ENCODE data around the gene NCS1. TPM values are rescaled to one million over a fixed set of nuclear protein-coding genes. Genes with fewer than 3 reads are reported as not detected.
A peak's percentile ranks its signal among the peaks of the same experiment; 100 is the strongest.

NCS1 gene
- polyA plus RNA-seq, 3 donors: not detected

DNA sequence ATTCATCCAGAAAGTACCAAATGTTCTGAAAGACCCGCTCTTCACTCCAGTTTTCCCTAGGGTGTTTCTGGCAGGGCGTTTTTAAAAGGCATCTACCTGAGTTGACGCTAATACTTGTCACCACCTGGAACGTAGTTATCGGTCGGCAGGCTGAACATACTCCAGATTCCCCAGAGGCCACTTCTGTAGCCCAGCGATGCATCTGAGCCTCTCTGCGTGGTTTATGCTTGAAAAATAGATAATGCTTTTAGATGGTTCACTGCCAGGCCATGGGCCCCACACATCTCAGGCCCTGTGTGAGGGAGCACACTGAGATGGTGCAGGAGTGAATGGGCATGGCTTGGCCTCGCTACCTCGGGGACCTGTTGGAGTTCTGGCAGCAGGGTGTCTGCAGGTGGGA lies 33.0 kb upstream of the NCS1 start:
- H3K27ac ChIP-seq (ENCODE audit: low read depth in 1 of 2, low read length in 2 of 2): peak overlapping the region in 1 of 2 donors; percentile 34
- H3K4me1 ChIP-seq (ENCODE audit: control insufficient read depth in 1 of 2, insufficient read depth in 2 of 2, low read length in 2 of 2): peaks cover 22 to 30% of the 10 kb centered on the region in 2 donors
- H3K36me3 ChIP-seq (replicated peaks in 1 of 2; ENCODE audit: control insufficient read depth in 1 of 2, insufficient read depth in 2 of 2, low read length in 2 of 2): peaks cover 7 to 30% of the 10 kb centered on the region in 2 donors
- WGBS (ENCODE audit: insufficient coverage): 100% methylated on average over 6 of the region's 10 CpGs
- H3K4me3 Mint-ChIP-seq: no peak overlapping the region
- peaks cover 0 to 13% of the 10 kb centered on the region in 2 donors for H3K27me3 ChIP-seq (ENCODE audit: control insufficient read depth in 2 of 2, insufficient read depth in 2 of 2, low read length in 2 of 2)
- no peak for DNase-seq
- no peak overlapping the region for H3K4me3 ChIP-seq (replicated peaks in 1 of 3; ENCODE audit: low read depth in 2 of 3, low read length in 3 of 3)
- H2AFZ ChIP-seq (ENCODE audit: insufficient read depth, low read depth, low read length, poor library complexity, severe bottlenecking): no peak overlapping the region
- no peaks in the 10 kb centered on the region for H4K20me1 ChIP-seq (ENCODE audit: insufficient read depth, low read length)
- H3K9me3 ChIP-seq (replicated peaks in 1 of 2; ENCODE audit: control insufficient read depth in 1 of 2, insufficient read depth in 1 of 2, low read length in 2 of 2): no peaks in the 10 kb centered on the region
- no peak overlapping the region for H3K4me2 ChIP-seq (replicated peaks; ENCODE audit: extremely low read depth, low read length, poor library complexity, severe bottlenecking)
- no peaks in the 10 kb centered on the region for H3K79me2 ChIP-seq (ENCODE audit: insufficient read depth, low read length)
- intact Hi-C loops (cut with micrococcal nuclease): no loop called here
- peaks cover 53% of the 10 kb centered on the region for H3K4me1 Mint-ChIP-seq
- peaks cover 33 to 36% of the 10 kb centered on the region in 2 donors for H3K36me3 Mint-ChIP-seq
- TF ChIP-seq, protein P1, sequence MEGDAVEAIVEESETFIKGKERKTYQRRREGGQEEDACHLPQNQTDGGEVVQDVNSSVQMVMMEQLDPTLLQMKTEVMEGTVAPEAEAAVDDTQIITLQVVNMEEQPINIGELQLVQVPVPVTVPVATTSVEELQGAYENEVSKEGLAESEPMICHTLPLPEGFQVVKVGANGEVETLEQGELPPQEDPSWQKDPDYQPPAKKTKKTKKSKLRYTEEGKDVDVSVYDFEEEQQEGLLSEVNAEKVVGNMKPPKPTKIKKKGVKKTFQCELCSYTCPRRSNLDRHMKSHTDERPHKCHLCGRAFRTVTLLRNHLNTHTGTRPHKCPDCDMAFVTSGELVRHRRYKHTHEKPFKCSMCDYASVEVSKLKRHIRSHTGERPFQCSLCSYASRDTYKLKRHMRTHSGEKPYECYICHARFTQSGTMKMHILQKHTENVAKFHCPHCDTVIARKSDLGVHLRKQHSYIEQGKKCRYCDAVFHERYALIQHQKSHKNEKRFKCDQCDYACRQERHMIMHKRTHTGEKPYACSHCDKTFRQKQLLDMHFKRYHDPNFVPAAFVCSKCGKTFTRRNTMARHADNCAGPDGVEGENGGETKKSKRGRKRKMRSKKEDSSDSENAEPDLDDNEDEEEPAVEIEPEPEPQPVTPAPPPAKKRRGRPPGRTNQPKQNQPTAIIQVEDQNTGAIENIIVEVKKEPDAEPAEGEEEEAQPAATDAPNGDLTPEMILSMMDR (IDR thresholded peaks at IDR 0.05): no peak
- no peak overlapping the region for H3K9ac ChIP-seq (ENCODE audit: insufficient read depth, low read length, poor library complexity, severe bottlenecking)
- H3K9me3 Mint-ChIP-seq: peaks cover 0 to 3% (median 0%) of the 10 kb centered on the region in 7 donors
- H3K27me3 Mint-ChIP-seq (ENCODE audit: low read depth in 3 of 3): peaks cover 16 to 23% (median 16%) of the 10 kb centered on the region in 3 donors
- peak overlapping the region in 3 of 7 donors; percentile 35 to 60 (median 52) for H3K27ac Mint-ChIP-seq

DNA sequence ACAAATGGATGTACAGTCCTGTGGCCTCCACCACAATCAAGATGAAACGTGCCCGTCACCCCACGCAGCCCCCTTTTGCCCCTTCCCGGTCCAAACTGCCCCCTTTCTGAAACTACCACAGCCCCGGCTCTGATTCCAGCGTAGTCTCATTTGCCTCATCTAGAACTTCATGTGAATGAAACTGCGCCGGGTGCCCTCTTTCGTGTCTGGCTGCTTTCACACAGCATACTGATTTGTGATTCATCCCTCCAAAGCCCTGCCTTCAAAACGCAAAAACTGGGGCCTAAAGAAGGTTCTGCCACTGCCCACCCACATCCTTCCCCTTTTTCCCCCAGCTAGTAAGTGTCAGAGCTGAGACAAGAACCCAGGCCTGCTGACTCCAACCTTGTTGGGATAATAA lies 31.5 kb upstream of the NCS1 start:
- Histone ChIP-seq H3K4me2 (replicated peaks; ENCODE audit: extremely low read depth, low read length, poor library complexity, severe bottlenecking) (no peak overlapping the region), H3K9me3 (replicated peaks in 1 of 2; ENCODE audit: control insufficient read depth in 1 of 2, insufficient read depth in 1 of 2, low read length in 2 of 2) (no peaks in the 10 kb centered on the region), H3K4me1 (ENCODE audit: control insufficient read depth in 1 of 2, insufficient read depth in 2 of 2, low read length in 2 of 2) (peaks cover 22 to 30% of the 10 kb centered on the region in 2 donors), H3K27me3 (ENCODE audit: control insufficient read depth in 2 of 2, insufficient read depth in 2 of 2, low read length in 2 of 2) (peaks cover 0 to 19% of the 10 kb centered on the region in 2 donors), H3K79me2 (ENCODE audit: insufficient read depth, low read length) (no peaks in the 10 kb centered on the region), H3K9ac (ENCODE audit: insufficient read depth, low read length, poor library complexity, severe bottlenecking) (peak overlapping the region; percentile 31), H2AFZ (ENCODE audit: insufficient read depth, low read depth, low read length, poor library complexity, severe bottlenecking) (no peak overlapping the region), H3K4me3 (replicated peaks in 1 of 3; ENCODE audit: low read depth in 2 of 3, low read length in 3 of 3) (no peak overlapping the region), H4K20me1 (ENCODE audit: insufficient read depth, low read length) (no peaks in the 10 kb centered on the region), H3K27ac (ENCODE audit: low read depth in 1 of 2, low read length in 2 of 2) (peak overlapping the region; percentile 8 to 38), H3K36me3 (replicated peaks in 1 of 2; ENCODE audit: control insufficient read depth in 1 of 2, insufficient read depth in 2 of 2, low read length in 2 of 2) (peaks cover 2 to 15% of the 10 kb centered on the region in 2 donors)
- TF ChIP-seq, protein P1 (IDR thresholded peaks at IDR 0.05): no peak
- 12% methylated on average over 9 of the region's 10 CpGs for WGBS (ENCODE audit: insufficient coverage)
- peaks cover 25 to 36% (median 27%) of the 10 kb centered on the region in 3 donors for H3K27me3 Mint-ChIP-seq (ENCODE audit: low read depth in 3 of 3)
- peaks cover 19 to 23% of the 10 kb centered on the region in 2 donors for H3K36me3 Mint-ChIP-seq
- peak; percentile 61 to 78 (median 67) for DNase-seq
- peaks cover 53% of the 10 kb centered on the region for H3K4me1 Mint-ChIP-seq
- H3K27ac Mint-ChIP-seq: peak overlapping the region; percentile 2 to 91 (median 77)
- peaks cover 0 to 3% (median 0%) of the 10 kb centered on the region in 7 donors for H3K9me3 Mint-ChIP-seq
- intact Hi-C loops (cut with micrococcal nuclease): no loop called here
- H3K4me3 Mint-ChIP-seq: peak overlapping the region; percentile 49 to 62
